HEK293T (cell line): Measurements from ENCODE around the gene IMPDH1.

Experiments
- FOXA1 ChIP-seq: fragments of 450-650 bp; IDR thresholded peaks from 2 replicates; pipeline ENCODE4 v1.6.1; 2016; ENCODE audit warnings: mild to moderate bottlenecking
- FOXM1 ChIP-seq: fragments of 450-650 bp; IDR thresholded peaks from 2 replicates; pipeline ENCODE4 v1.6.1; 2017; ENCODE audit warnings: mild to moderate bottlenecking, borderline replicate concordance
- LEF1 ChIP-seq: fragments of 450-650 bp; IDR thresholded peaks from 2 replicates; pipeline ENCODE4 v1.6.1; 2017; ENCODE audit warnings: mild to moderate bottlenecking, borderline replicate concordance
- NFRKB ChIP-seq: fragments of 450-650 bp; IDR thresholded peaks from 2 replicates; pipeline ENCODE4 v1.6.1; 2016; ENCODE audit warnings: mild to moderate bottlenecking, moderate library complexity
- SP1 ChIP-seq: fragments of 450-650 bp; IDR thresholded peaks from 2 replicates; pipeline ENCODE4 v1.6.1; 2017
- SUZ12 ChIP-seq: fragments of 450-650 bp; IDR thresholded peaks from 2 replicates; pipeline ENCODE4 v1.6.1; 2016; ENCODE audit warnings: mild to moderate bottlenecking
- TARDBP ChIP-seq: fragments of 450-650 bp; IDR thresholded peaks from 2 replicates; pipeline ENCODE4 v1.6.1; 2016
- ZNF384 ChIP-seq: fragments of 450-650 bp; IDR thresholded peaks from 2 replicates; pipeline ENCODE4 v1.6.1; 2016

DNA sequence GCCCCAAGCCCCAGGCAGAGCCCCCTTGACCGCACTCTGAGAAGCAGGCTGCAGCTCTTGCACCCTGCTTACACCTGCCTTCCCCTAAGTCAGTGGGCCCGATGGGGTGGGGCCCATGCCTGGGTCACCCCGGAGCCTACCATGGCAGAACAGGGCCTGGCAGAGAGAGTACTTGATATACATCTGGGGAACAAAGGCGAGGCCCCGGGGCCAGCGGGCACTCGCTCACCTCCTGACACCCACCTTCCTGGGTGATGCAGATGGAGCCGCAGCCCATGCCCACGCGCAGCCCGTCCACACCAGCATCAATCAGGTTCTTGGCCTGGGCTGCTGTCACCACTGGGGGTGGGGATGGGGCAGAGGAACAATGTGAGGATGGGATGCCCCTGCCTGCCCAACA lies 13.4 kb downstream of the IMPDH1 start:
- TF ChIP-seq TARDBP (no peak), SP1 (no peak), ZNF384 (no peak), NFRKB (no peak), SUZ12 (no peak), FOXM1 (no peak), LEF1 (no peak), FOXA1 (no peak)
